NCI-H82 treated with DMSO at 0.1 percent for 48 hours (cell line): ENCODE results near the gene EML3.
"Not testable (repeated sequence)": the region's sequence is repeated elsewhere in the genome, so short reads cannot be mapped to it uniquely, and the experiment has no call there.

Source experiments
- DNase-seq: peaks from one replicate; lab custom pipeline; 2025; ENCODE audit not compliant: unreplicated experiment; lab: John Stamatoyannopoulos, UW

EML3 gene

GRCh38 chr11:62573592-62574362 is 38.8 kb downstream of the EML3 start, which contains the start of gene EEF1G:
EEF1G (minus strand) TSS chr11:62573891; CDS start chr11:62573842, 49 bp downstream.
- peak; percentile 99 for DNase-seq

GRCh38 chr11:62573006-62573591 is 39.5 kb downstream of the EML3 start:
- no peak for DNase-seq

- DNase-seq, result no peak
Observed at GRCh38 chr11:62572431-62572830, 40.1 kb downstream of the EML3 start.

GRCh38 chr11:62571493-62571892 is 41.1 kb downstream of the EML3 start:
- not testable (repeated sequence) for DNase-seq

- DNase-seq, result not testable (repeated sequence)
Observed at GRCh38 chr11:62570903-62571302, 41.7 kb downstream of the EML3 start.

GRCh38 chr11:62569611-62570010 is 43.0 kb downstream of the EML3 start:
- DNase-seq, result no peak

- no peak for DNase-seq
Observed at GRCh38 chr11:62567018-62567633, 45.4 kb downstream of the EML3 start.

GRCh38 chr11:62566247-62566646 is 46.3 kb downstream of the EML3 start:
- no peak for DNase-seq

- DNase-seq, result no peak
Observed at GRCh38 chr11:62565100-62565802, 47.3 kb downstream of the EML3 start.

- not testable (repeated sequence) for DNase-seq
Observed at GRCh38 chr11:62561677-62562230, 50.8 kb downstream of the EML3 start.

GRCh38 chr11:62560566-62561103 is 51.9 kb downstream of the EML3 start:
- peak; percentile 36 for DNase-seq

- DNase-seq, result not testable (repeated sequence)
Observed at GRCh38 chr11:62559626-62560025, 52.9 kb downstream of the EML3 start.

- DNase-seq, result no peak
Observed at GRCh38 chr11:62559204-62559603, 53.4 kb downstream of the EML3 start.

- no peak for DNase-seq
Observed at GRCh38 chr11:62558669-62559068, 53.9 kb downstream of the EML3 start.

- no peak for DNase-seq
Observed at GRCh38 chr11:62556875-62557631, 55.5 kb downstream of the EML3 start.

GRCh38 chr11:62556108-62556874 is 56.3 kb downstream of the EML3 start:
- peak; percentile 37 for DNase-seq

- DNase-seq, result no peak
Observed at GRCh38 chr11:62555464-62556107, 57.0 kb downstream of the EML3 start.

GRCh38 chr11:62554387-62555167 is 58.0 kb downstream of the EML3 start:
- DNase-seq, result no peak
